Stimulated activated CD4-positive, alpha-beta T cell treated with anti-CD3 and anti-CD28 coated beads, Interleukin-1b, Interleukin-23, amount 100 ng/mL, for 24 hours (primary cell): ENCODE measurements around the gene ENTPD8.
"Not testable (repeated sequence)": the region's sequence is repeated elsewhere in the genome, so short reads cannot be mapped to it uniquely, and the experiment has no call there.

Experiments
- DNase-seq, 4 experiments: peaks; one replicate each; pipeline ENCODE4 v3.0.0-alpha.2; 2020; ENCODE audit warnings: low read depth in 4 of 4, low spot score in 1 of 4

ENTPD8 gene

DNA sequence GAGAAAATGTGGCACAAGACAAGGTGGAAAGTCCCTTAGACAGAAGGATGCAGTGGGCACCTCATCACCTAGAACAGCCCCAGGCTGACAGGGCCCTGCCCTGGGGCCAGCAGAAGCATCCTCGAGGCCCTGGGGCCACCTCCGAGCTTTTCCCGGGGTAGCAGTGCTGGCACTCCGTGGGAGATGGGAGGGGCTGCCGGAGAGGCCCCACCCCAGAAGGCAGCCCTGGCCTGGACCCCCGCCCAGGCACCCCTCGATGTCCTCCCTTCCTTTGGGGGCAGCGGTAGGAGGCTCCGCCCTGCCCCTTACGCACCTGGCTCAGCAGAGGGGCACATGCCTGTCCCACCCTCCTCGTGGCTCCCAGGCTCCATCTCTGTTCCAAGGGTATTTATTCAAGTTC lies 35.7 kb upstream of the ENTPD8 start:
- DNase-seq = no peak

DNA sequence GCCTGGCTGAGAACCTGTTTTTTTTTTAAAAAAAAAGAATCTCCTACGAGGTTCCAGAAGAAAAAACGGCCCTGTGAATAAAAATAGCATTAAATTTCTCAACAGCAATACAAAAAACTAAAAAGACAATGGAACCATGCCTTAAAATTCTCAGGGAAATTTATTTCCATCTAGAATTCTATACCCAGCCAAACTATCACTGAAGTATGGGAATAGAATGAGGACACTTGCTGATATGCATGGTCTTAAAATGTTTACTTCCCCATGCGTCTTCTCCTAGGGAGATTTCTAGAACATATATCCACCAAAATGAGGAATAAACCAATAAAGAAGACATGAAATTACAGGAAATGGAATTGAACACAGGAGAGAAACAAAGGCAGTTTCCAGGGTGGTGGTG lies 34.5 kb upstream of the ENTPD8 start:
- no peak for DNase-seq

DNA sequence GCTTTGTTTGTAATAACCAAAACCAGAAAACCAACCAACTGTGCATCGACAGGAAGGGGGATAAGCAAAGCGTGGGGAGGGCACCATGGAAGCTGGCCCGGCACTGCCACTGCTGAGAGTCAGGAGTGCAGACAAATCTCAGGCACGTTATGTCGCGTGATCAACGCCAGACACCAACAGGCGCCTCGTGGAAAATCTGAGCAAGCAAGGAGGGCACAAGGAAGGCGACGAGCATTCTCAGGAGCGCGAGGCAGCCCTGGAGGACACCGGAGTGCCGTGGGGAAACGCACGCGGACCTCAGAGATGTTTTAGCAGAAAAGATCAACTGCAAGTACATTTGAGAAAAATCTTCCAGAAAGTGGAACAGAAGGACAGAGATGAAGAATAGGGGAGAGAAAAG lies 33.1 kb upstream of the ENTPD8 start:
- no peak for DNase-seq

DNA sequence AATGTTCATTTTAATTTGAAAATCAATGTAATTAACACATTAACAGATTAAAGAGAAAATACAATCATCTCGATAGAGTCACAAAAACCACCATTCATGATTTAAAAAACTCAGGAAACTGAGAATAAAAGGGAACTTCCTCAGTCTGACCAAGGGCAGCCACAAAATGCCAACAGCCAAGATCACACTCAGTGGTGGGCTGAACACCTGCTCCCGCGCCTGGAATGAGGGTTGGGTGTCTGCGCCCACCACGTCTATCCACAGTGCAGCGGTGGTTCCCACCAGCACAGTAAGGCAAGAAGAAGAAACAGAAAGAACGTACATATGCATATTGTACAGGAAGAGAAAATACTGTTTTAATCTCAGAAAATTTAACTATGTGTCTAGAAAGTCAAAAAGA lies 29.6 kb upstream of the ENTPD8 start:
- no peak for DNase-seq

DNA sequence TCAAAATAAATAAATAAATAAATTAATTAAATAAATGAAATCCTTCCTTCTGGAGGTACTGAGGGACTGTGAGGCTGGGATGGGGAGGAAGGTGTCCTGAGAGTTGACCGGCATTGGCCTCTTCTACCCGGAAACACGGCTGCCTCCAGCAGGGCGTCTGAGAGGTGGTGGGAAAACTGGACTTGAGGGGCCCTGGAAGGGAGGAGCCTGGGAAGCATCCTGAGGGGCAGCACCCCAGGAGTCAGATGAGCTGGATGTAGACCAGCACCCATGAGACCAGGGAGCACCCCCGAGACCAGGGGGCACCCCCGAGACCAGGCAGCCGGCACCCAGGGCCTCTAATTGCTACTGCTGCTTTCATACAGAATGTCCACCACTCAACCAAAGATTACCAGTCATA lies 26.7 kb upstream of the ENTPD8 start:
- DNase-seq = no peak

DNA sequence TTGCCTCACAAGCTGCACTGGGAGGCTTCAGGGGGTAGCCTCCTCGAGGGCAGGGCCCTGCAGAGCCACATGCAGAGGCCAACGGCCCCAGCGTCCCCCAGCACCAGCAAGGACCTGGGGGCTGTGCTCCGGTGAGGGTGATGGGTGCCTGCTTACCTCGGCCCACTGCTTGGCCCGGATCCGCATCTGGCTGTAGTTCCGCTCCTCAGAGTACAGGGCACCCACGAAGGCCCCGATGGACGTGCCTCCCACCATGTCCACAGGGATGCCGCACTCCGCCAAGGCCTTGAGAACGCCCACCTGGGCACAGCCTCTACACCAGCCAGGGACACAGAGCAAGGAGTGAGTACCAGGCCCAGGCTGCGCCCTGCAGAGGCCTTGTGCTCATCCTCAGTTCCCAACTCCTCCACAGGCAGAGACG lies 26.0 kb upstream of the ENTPD8 start:
- no peak for DNase-seq

DNA sequence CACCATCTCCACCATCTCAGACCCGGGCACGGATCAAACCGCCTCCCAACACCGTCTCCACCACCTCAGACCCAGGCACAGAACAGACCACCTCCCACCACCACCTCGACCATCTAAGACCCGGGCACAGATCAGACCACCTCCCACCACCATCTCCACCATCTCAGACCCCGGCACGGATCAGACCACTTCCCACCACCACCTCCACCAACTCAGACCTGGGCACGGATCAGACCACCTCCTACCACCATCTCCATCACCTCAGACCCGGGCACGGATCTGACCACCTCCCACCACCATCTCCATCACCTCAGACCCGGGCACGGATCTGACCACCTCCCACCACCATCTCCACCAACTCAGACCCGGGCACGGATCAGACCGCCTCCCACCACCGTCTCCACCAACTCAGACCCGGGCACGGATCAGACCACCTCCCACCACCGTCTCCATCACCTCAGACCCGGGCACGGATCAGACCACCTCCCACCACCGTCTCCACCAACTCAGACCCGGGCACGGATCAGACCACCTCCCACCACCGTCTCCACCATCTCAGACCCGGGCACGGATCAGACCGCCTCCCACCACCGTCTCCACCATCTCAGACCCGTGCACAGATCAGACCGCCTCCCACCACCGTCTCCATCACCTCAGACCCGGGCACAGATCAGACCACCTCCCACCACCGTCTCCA lies 25.4 kb upstream of the ENTPD8 start:
- not testable (repeated sequence) for DNase-seq

DNA sequence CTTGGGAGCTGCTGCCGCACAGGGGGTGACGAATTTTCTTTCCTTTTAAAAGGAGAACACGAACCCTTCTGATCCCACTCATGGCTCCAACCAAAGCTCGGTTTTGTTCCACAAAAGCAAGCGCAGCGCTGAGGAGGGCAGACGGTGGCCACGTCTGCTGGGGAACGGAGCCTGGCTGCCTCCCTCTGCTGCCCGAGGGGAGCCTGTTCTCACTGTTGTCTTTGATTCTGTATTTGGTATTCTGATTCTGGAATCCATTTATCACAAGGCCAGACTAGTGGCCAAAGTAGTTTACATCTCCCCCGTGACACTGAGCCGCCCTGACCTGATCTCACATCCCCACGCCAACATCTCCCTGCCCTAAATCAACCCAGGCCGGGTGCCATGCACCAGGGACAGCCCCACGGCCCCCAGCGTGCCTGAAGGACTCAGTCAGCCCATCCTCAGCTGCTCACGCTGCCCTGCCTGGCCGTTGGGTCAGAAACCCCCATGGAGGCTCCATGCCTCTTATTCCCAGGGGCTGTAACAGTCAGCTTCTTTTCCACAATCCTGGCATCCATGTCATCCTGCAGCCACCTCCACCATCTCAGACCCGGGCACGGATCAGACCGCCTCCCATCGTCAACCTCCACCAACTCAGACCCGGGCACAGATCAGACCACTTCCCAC lies 24.7 kb upstream of the ENTPD8 start:
- no peak for DNase-seq

DNA sequence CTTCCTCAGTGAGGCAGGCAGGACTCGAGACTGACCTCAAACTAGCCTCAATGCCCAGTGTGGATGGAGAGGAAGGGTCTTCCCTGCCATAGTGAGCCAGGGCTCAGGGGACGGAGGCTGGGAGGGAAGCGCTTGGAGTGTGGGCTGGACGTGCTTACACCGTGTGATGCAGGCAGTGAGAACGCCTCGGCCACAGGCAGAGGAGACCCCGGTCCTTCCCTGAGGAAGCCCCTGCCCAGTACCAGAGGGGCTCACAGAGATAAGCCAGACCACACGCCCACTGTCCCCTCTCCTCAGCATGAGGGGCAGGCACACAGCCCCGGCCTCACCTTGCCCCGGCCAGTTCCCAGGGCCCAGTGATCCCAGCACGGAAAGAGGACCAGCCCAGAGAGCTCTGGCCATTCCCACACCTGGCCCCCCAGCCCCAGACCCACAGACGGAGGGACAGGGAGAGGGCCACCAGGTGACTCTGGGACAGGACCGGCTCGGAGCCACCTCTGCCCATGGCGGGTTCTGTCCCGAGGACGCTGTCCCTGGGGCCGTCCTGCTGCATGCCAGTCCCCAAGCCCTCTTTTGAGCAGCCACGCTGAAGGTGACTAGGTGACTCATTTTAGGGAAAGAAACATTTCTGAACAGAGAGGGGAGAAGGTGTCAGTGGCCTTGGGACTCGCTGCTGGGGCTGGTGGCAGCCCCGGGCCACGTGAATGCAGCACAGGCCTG lies 24.0 kb upstream of the ENTPD8 start:
- DNase-seq = no peak

DNA sequence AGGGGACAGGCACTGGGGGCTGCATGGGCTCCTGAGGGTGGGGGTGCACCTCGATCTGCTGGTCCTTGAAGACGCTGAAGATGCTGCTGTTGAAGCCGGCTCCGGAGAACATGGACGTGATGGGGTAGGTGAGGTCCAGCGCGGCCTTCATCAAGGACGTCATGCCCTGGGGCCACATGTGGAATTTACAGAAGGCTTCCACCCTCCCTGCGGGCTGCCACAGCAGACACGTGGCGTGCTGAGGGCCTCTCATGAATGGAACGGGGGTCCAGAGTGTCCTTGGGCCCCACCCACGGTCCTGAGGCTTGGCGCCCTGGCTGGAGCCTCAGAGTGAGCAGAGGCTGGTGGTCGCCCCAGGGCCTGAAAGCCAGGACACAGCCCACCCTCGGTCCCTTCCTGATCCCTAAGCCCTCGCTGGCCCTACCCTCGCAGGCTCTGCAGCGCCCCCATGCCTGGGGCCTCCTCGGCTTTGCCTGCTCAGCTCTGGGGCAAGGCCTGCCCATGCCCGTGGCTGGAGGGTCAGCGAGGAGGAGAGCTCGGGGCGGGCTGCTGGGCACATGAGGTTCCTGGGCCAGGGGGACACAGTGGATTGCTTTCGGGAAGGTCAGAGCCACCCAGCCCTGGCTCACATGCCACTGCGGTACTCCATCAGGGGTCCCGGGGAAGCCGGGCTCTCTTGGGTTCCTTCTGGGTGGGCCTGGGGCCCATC lies 23.3 kb upstream of the ENTPD8 start:
- no peak for DNase-seq

DNA sequence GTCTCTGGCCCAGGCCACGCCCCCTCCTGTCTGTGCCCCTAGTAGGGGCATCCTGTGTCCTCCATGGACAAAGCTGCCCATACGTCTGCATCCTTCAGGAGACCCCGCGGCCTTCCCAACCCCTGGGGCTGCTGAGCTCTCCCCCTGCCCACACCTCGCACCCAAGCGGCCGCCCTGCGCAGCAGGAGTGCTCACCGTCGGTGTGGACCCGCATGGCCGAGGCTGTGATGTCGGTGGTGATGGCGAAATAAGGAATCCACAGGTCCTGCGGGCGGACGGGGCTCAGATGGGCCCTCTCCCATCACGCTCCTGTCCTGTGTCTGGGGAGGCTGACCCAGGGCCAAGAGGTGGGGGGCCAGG lies 22.8 kb upstream of the ENTPD8 start:
- no peak for DNase-seq

DNA sequence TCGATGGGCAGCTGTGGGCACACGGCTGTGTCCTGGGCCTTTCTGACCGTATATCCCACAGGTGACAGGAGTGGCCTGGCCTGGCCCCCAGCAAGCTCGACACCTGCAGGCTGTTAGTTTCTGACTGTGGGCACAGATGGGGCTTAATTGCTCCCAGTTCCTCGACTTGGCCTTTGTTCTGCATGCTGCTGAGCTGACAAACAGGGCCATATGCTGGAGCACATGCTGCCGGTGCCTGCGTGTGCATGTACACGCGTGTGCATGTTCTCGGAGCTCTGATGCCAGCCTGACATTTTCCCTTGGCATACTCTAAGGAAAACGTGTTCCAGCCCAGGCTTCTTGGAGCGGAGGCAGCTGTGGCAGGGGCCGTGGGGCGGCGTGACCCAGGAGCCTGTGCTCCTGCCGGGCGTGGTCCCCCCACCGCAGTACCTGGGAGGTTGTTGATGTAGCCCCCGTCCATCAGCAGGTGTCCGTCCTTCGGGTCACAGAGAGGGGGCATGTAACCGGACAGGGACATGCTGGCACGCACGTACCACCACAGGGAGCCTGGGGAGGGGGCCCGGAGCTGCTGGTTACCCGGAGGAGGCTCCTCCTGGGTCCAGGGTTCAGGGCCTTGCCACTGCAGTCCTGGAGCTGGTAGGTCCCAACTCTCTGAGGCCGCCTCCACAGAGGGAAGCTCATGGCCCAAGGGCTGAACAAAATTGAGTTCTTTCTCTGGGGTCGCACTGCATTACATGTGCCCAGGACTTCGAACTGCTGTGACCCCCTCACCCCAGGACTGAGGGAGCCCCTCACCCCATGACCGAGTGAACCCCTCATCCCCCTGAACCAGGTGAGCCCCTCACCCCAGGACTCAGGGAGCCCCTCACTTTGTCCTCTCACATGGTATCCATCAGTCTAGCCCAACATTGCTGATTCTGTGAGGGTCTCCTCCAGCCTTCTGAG lies 22.1 kb upstream of the ENTPD8 start:
- DNase-seq = no peak

DNA sequence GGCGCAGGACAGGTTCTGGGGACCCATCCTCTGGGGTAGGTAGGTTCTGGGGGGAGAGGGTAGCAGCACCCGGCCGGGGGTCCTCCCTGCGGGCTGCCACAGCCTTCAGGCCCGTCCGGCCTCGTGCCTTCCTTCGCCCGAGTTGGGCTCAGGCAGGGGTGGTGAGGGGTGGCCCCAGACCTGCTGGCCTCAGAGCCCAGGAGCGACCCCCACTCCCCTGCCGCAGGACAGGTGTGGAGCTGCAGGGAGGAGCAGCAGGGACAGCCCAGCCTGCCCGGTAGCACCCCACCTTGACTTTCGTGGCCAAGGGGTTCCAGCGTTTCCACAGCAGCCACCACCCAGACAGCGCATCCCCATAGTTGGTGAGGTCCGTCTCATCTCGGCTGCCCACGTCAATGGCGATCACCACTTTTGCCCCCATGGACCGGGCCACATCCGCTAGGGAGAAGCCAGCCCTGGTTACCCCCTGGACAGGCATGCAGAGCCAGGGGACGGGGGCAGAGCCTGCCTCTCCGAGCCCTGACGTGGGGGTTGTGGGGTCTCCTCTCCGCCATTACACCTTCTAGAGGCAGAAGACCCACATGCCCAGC lies 21.3 kb upstream of the ENTPD8 start:
- DNase-seq = no peak

DNA sequence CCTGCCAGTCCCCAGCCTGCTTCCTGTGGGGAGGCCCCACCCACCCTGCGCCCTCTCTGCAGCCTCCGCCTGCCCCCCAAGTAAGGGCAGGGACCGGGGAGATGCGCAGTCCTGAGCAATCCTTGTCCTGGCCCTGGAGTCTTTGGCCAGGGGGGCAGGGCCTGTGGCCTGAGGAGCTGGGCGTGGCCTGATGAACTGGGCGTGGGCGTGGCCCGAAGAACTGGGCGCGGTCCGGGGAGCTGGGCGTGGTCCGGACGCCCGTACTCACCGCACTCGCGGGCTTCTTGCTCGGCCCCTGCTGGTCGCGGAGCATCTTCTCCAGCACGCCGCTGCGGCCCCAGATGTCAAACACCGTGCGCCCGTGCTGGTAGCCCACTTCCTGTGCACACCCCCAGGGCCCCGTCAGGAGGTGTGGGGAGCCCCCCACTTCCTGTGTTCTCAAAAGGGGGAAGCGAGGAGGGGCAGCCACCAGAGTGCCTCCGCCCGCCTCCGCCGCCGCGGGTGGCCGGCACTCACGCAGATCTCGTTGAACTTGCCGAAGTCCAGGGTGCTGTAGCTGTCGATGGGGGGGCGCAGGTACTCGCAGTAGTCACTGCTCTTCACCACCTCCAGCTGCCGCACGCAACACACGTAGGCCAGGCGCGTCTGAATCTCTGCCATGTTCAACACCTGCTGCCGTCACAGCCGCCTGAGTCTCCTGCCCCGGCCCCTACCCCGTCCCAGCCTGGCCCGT lies 20.7 kb upstream of the ENTPD8 start:
- DNase-seq = peak in 3 of 4 experiments; percentile 39 to 75 (median 55)

DNA sequence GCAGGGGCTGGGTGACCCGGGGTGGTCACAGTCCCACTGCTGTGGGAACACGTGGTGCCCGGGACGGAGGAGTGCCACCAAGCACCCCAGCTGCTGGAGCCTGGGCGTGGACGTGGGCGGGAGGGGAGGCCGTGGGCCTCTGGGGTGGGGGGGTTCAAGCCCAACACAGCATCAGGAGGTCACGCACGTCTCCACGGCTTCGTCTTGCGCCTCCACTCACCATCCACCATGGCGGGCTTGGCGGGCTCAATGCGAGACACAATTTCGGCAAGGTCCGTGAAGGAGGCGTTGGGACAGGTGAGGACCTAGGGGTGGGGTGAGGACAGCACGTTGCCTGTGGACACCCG lies 20.1 kb upstream of the ENTPD8 start:
- no peak for DNase-seq

DNA sequence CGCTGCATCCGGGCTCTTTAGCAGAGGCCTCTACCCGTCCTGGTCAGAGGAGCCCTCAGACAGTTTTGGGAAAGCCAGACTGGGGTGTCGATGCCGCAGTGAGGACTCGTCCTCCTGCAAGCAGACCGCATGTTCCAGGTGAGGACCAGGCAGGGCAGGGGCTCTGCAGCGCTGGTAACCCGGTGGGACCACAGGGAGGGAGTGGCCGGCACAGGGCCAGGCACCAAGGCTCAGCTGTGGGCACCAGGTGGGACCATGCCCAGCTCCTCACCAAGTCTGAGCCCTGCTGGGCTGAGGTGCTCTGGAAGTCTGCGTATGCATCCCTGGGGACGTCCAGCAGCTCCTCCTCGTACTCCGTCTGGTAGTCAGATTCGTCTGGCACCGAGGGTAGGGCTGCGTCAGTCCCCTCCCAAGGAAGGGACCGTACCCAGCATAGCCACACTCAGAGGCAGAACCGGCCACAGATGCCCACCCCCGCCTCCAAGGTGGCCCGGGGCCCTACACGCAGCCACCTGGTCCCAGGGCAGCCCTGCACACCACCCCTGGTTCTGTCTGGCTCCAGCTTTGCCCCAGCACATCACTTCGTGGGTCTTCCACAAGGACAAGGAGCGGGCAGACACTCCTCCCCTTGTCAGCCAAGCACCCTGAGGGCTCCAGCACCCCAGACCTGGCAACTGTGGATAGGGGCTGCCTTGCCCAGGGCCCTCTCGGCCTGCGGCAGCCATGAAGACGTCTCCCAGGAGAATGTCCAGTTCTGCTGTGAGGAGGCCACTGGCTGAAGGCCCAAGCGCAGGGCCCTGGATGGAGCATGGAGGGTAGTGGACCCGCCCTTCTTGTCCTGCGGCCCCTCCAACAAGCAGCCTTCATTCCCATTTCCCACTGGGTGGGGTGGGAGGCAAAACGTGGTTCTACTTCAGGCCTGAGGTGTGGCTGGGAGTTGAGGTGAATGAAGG lies 19.5 kb upstream of the ENTPD8 start:
- no peak for DNase-seq

DNA sequence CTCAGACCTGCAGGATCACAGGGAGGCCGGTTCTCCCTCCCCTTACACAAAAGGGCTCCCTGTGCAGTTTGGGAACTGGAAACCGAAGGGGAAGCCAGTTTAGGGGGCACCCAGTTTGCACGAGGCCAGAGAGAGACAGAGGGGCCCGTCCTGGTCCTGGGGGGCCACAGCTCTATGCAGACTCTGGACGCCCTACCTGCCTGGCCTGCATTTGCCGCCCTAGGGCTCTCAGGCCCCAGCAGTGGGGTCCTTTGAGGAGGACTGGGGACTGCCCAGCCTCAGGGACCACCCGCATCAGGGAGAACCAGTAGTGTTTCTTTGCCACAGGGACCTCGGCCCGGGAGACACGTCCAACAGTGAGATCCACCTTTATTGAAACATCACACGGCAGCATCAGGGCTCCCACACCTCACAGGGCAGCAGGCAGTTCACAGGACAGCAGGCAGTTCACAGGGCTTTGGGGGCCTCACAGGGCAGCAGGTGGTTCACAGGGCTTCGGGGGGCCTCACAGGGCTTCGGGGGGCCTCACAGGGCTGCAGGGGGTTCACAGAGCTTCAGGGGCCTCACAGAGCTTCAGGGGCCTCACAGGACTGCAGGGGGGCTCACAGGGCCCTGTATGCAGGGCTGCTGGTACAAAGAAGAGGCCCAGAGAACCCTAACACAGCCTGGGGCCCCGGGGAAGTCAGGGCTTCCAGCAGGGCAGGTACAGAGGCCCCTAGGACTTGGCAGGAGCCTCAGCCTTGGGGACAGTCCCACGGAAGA lies 18.6 kb upstream of the ENTPD8 start:
- no peak for DNase-seq

DNA sequence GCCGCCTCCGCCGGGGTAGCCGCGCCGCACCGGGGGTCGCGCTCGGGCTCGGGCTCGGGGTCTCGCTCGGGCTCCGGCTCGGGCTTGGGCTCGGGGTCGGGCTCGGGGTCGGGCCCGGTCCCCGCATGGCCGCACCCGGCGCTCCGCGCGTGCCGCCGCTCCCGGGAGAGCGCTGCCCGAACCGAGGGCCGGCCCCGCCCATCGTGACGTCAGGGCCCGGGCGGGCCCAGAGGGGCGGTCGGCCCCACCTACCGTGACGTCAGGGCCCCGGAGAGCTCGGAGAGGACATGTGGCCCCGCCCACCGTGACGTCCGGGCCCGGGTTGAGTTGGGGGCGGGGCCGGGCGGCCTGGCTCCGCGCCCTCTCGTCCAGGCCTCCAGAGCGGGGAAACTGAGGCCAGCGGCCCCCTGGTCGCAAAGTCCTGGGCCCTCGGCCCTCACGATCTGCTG lies 18.0 kb upstream of the ENTPD8 start, which contains the start of gene NSMF:
Gene NSMF, minus strand, starts transcription at position 183 of the 449 bp plus-strand sequence. CDS start 232 bp downstream, outside the sequence.
- DNase-seq = peak; percentile 90 to 96 (median 92)
